Germinal center (tissue), 1 donor: ENCODE data around the gene CIROP.

Experiments used
- DNase-seq: peaks from one replicate; pipeline ENCODE4 v3.0.0; 2012; ENCODE audit warnings: mixed read lengths, low spot score

CIROP gene

DNA sequence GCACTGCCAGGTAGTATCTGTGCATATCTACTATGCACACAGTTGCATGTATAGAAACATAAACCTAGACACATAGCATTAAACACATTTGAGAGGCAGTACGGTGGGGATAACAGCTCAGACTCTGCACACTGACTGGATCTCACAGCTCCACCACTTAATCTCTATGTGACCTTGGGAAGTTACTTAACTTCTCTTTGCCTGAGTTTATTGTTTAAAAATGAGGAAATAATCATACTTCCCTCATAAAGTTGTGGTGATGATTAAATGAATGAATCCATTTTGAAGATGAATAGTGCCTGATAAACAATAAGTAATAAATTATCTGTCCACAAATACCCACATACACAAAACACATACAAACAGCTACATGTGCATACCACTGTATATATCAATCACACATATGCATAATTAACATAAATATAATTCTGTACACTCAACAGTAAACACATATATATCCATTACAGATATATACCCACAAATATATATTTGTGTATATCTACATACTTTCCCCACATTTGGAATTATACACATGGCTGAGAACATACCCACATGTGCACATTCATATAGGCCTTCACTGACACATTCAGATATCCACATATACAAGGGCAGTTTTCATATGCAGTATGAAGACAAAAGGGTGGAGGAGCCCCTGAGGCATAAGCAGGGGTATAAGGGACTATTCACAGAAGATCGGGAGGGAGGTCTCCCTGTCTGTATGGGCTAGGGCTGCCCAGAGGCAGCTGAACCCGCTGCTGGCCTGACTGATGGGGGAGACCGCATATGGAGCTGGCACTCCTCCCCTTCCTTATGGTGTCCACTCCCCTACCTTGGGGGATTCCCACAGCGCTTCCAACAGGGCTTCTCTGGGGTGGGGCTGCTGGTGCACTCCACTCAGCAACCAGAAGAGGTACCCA, 53.4 kb downstream of the CIROP start:
- DNase-seq = no peak
